Osteoblast (primary cell): Measurements from ENCODE around the gene PALM3. TPM values are rescaled to one million over a fixed set of nuclear protein-coding genes. Genes with fewer than 3 reads are reported as not detected.

Experiments used
- DNase-seq: peaks from one replicate; pipeline ENCODE4 v3.0.0; 2011; ENCODE audit warnings: low spot score, mixed read lengths; ENCODE audit not compliant: insufficient read length; ENCODE audit errors: missing footprints
- H2AFZ ChIP-seq: 2 replicates; pipeline ENCODE4 v1.6.0; 2011; ENCODE audit warnings: mild to moderate bottlenecking, low read length
- H3K27ac ChIP-seq: 2 replicates; pipeline ENCODE4 v1.5.1; 2011; ENCODE audit warnings: mild to moderate bottlenecking, low read depth, low read length, moderate library complexity
- H3K27me3 ChIP-seq: 2 replicates; pipeline ENCODE4 v1.6.0; 2012; ENCODE audit warnings: mild to moderate bottlenecking, control low read depth, inconsistent platforms, low read length, moderate library complexity; ENCODE audit not compliant: insufficient read depth
- H3K36me3 ChIP-seq: 2 replicates; pipeline ENCODE4 v1.5.1; 2011; ENCODE audit warnings: mild to moderate bottlenecking, low read length, control low read depth, moderate library complexity; ENCODE audit not compliant: insufficient read depth
- H3K4me1 ChIP-seq: 2 replicates; pipeline ENCODE4 v1.5.1; 2011; ENCODE audit warnings: mild to moderate bottlenecking, low read length, control low read depth, moderate library complexity; ENCODE audit not compliant: insufficient read depth
- H3K4me2 ChIP-seq: 2 replicates; pipeline ENCODE4 v1.6.0; 2011; ENCODE audit warnings: mild to moderate bottlenecking, low read length; ENCODE audit not compliant: insufficient read depth
- H3K4me3 ChIP-seq: fragments of 200-600 bp; sonication (generic); 3 replicates; pipeline ENCODE4 v1.5.1; 2012; ENCODE audit warnings: mild to moderate bottlenecking, low read length, inconsistent platforms; ENCODE audit not compliant: insufficient read depth
- H3K79me2 ChIP-seq: 2 replicates; pipeline ENCODE4 v1.6.0; 2012; ENCODE audit warnings: mild to moderate bottlenecking, low read length, control low read depth, inconsistent platforms; ENCODE audit not compliant: insufficient read depth
- H3K9me3 ChIP-seq: 2 replicates; pipeline ENCODE4 v1.5.1; 2011; ENCODE audit warnings: low read depth, low read length, control low read depth
- H4K20me1 ChIP-seq: 2 replicates; pipeline ENCODE4 v1.6.0; 2012; ENCODE audit warnings: mild to moderate bottlenecking, low read length, control low read depth; ENCODE audit not compliant: insufficient read depth
- total RNA-seq: library from RNA; depleted of rRNA; stranded (reverse); fragments of >200 nt; gene quantifications from 2 replicates; pipeline ENCODE4 v1.2.3, GENCODE V29; 2012
- TF ChIP-seq, protein P1 (sequence below): IDR thresholded peaks from 2 replicates; pipeline ENCODE4 v1.5.1; 2011; ENCODE audit warnings: mild to moderate bottlenecking, low read depth, low read length, moderate library complexity; ENCODE audit errors: extremely low read depth

PALM3 gene
- total RNA-seq, 1 donor, result not detected

GRCh38 chr19:14088634-14089411 is 26.9 kb upstream of the PALM3 start:
- H4K20me1 ChIP-seq, result peaks cover 12% of the 10 kb centered on the region
- H3K79me2 ChIP-seq, result no peaks in the 10 kb centered on the region
- H3K4me2 ChIP-seq, result peak overlapping the region; percentile 51
- peak; percentile 71 for DNase-seq
- H3K4me1 ChIP-seq, result peaks cover 6% of the 10 kb centered on the region
- TF ChIP-seq, protein P1, sequence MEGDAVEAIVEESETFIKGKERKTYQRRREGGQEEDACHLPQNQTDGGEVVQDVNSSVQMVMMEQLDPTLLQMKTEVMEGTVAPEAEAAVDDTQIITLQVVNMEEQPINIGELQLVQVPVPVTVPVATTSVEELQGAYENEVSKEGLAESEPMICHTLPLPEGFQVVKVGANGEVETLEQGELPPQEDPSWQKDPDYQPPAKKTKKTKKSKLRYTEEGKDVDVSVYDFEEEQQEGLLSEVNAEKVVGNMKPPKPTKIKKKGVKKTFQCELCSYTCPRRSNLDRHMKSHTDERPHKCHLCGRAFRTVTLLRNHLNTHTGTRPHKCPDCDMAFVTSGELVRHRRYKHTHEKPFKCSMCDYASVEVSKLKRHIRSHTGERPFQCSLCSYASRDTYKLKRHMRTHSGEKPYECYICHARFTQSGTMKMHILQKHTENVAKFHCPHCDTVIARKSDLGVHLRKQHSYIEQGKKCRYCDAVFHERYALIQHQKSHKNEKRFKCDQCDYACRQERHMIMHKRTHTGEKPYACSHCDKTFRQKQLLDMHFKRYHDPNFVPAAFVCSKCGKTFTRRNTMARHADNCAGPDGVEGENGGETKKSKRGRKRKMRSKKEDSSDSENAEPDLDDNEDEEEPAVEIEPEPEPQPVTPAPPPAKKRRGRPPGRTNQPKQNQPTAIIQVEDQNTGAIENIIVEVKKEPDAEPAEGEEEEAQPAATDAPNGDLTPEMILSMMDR, result no peak
- H3K4me3 ChIP-seq, result peak overlapping the region; percentile 64
- no peak overlapping the region for H3K27ac ChIP-seq
- no peak overlapping the region for H2AFZ ChIP-seq
- H3K36me3 ChIP-seq, result peaks cover 18% of the 10 kb centered on the region
- H3K27me3 ChIP-seq, result no peaks in the 10 kb centered on the region
- H3K9me3 ChIP-seq, result peaks cover 6% of the 10 kb centered on the region

GRCh38 chr19:14086098-14086497 is 24.2 kb upstream of the PALM3 start:
- no peak overlapping the region for H2AFZ ChIP-seq
- no peak overlapping the region for H3K27ac ChIP-seq
- H3K4me1 ChIP-seq, result peaks cover 11% of the 10 kb centered on the region
- no peaks in the 10 kb centered on the region for H3K9me3 ChIP-seq
- no peak for DNase-seq
- H3K27me3 ChIP-seq, result no peaks in the 10 kb centered on the region
- H3K4me2 ChIP-seq, result no peak overlapping the region
- TF ChIP-seq, protein P1, result no peak
- H3K36me3 ChIP-seq, result peaks cover 14% of the 10 kb centered on the region
- H3K79me2 ChIP-seq, result peaks cover 8% of the 10 kb centered on the region
- peaks cover 12% of the 10 kb centered on the region for H4K20me1 ChIP-seq
- H3K4me3 ChIP-seq, result no peak overlapping the region

- Histone ChIP-seq H3K27me3 (no peaks in the 10 kb centered on the region), H3K9me3 (no peaks in the 10 kb centered on the region), H3K4me2 (no peak within 1 kb of the TSS), H3K27ac (no peak within 1 kb of the TSS), H3K4me1 (peaks cover 14% of the 10 kb centered on the region), H3K36me3 (peaks cover 14% of the 10 kb centered on the region), H4K20me1 (peaks cover 12% of the 10 kb centered on the region), H3K79me2 (peaks cover 8% of the 10 kb centered on the region), H3K4me3 (no peak within 1 kb of the TSS), H2AFZ (no peak within 1 kb of the TSS)
- TF ChIP-seq, protein P1, result no peak
- DNase-seq, result peak; percentile 82
Measured at GRCh38 chr19:14085309-14085995, 23.6 kb upstream of the PALM3 start, which contains the start of gene C19orf67. TSS of gene C19orf67 (minus strand) at chr19:14085783. CDS start at chr19:14085627, 156 bp downstream.

DNA sequence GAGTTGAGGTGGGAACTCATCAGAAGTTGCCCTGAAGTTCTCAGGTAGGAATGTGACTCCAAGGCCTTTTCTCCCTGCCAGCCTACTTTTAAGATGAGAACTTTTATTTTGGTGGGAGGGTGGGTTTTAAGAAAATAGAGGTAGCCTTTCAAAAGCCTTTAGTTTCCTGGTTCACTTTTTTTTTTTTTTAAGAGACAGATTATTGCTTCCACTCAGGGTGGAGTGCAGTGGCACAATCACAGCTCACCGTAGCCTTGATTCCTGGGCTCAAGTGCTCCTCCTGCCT is 20.7 kb upstream of the PALM3 start:
- H3K36me3 ChIP-seq, result peaks cover 4% of the 10 kb centered on the region
- H3K27ac ChIP-seq, result no peak overlapping the region
- H3K27me3 ChIP-seq, result no peaks in the 10 kb centered on the region
- peaks cover 17% of the 10 kb centered on the region for H3K4me1 ChIP-seq
- no peak overlapping the region for H2AFZ ChIP-seq
- peak overlapping the region; percentile 81 for H3K4me3 ChIP-seq
- peaks cover 11% of the 10 kb centered on the region for H3K79me2 ChIP-seq
- TF ChIP-seq, protein P1, result no peak
- H4K20me1 ChIP-seq, result no peaks in the 10 kb centered on the region
- H3K4me2 ChIP-seq, result peak overlapping the region; percentile 90
- no peaks in the 10 kb centered on the region for H3K9me3 ChIP-seq
- DNase-seq, result no peak
